ENCODE measurements around the gene ISX.

- TF ChIP-seq CTCF (CRISPR knock-in tag; IDR thresholded peaks at IDR 0.05): no peak
- no peak for TF ChIP-seq ZNF772 (CRISPR knock-in tag; IDR thresholded peaks at IDR 0.05)
- TF ChIP-seq ATF2 (CRISPR knock-in tag; IDR thresholded peaks at IDR 0.05): no peak
- no peak for TF ChIP-seq ZNF615 (CRISPR knock-in tag; IDR thresholded peaks at IDR 0.05; ENCODE audit: borderline replicate concordance)
- TF ChIP-seq ZNF776 (CRISPR knock-in tag; IDR thresholded peaks at IDR 0.05): no peak
- no peak for TF ChIP-seq HDAC2 (CRISPR knock-in tag; IDR thresholded peaks at IDR 0.05)
- no peak for TF ChIP-seq ATAD3A (CRISPR knock-in tag; IDR thresholded peaks at IDR 0.05)
- no peak for TF ChIP-seq TAF15 (IDR thresholded peaks at IDR 0.05; ENCODE audit: low read depth, low read length, poor library complexity, severe bottlenecking)
- TF ChIP-seq PRDM10 (CRISPR knock-in tag; IDR thresholded peaks at IDR 0.05; ENCODE audit: low read depth): no peak
Measured at GRCh38 chr22:35022291-35022690, 43.7 kb upstream of the ISX start.
